HT1080 (cell line): ENCODE results near the gene LRRFIP1. TPM values are rescaled to one million over a fixed set of nuclear protein-coding genes. Genes with fewer than 3 reads are reported as not detected.

Experiments
- DNase-seq: peaks from one replicate; pipeline ENCODE4 v3.0.0-alpha.2; 2015; ENCODE audit warnings: low read depth
- total RNA-seq: library from RNA; depleted of rRNA; stranded (reverse); fragments of >200 nt; shearing (Covaris generic); gene quantifications from 2 replicates; pipeline ENCODE4 v1.2.3, GENCODE V29; 2014; rRNA removed

LRRFIP1 gene
- total RNA-seq, 1 experiment from 2014 or later: 76.9 TPM

DNA sequence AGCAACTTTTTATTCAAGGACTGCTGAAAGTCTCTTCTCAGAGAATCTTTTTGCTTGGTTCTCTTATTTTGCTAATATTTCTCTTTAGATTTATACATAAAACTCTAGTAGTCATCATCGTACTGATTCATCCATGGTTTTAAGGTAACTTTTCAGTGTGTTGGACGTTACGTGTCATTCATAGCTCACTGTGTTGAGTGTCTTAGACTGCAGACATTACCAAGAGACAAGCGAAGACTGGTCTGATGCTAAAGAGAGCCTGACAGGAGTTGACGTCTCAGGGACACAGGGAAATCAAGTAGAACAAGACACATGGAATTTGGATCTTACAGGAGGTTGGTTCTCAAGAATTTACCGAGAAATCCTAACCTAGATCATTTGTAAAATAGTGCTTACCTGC, 196.7 kb downstream of the LRRFIP1 start:
- DNase-seq: no peak

DNA sequence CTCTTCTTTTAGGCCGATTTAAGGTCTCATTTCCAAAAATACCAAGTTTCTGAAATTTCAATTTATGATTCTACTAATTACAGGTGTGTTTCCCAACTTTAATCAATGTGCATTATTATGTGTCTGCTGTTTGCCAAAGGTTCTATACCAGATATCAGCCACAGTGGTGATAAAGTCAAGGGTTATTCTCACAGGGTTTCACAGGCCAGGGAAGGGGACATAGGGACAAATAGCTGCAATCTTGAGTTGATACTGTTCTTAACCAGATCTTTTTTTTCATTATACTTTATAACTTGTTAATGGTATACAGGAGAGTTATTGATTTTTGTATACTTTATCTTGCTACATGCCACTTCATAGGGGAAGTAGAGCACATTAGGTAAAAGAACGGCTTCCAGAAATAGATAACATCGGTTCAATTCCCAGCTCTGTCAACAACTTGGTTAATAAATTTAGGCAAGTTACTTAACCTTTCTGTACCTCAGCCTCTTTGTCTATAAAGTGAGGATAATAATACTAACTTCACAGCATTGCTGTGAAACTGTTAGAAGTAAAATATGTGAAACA, 200.1 kb downstream of the LRRFIP1 start:
- DNase-seq: no peak

Other genes with a start within 250 kb of the LRRFIP1 start
- 251 and 254 TPM in 2 replicates for gene COL6A3, start 213.4 kb upstream of the LRRFIP1 start, total RNA-seq
- not detected in 2 replicates for gene MLPH, start 140.3 kb upstream of the LRRFIP1 start, total RNA-seq
- gene PRLH, start 61.0 kb upstream of the LRRFIP1 start, total RNA-seq: not detected in 2 replicates
- 0.43 TPM in 1 of 2 replicates, not detected in the other for gene RAB17, start 36.9 kb upstream of the LRRFIP1 start, total RNA-seq
- 0.32 and 0.40 TPM in 2 replicates for gene RBM44, start 171.2 kb downstream of the LRRFIP1 start, total RNA-seq
- 0.53 TPM in 1 of 2 replicates, not detected in the other for gene RAMP1, start 232.0 kb downstream of the LRRFIP1 start, total RNA-seq